Muscle of arm (tissue), 12 donors: ENCODE measurements around the gene SEC14L1. TPM values are rescaled to one million over a fixed set of nuclear protein-coding genes. Genes with fewer than 3 reads are reported as not detected.
A peak's percentile ranks its signal among the peaks of the same experiment; 100 is the strongest.

Experiments
- DNase-seq: peaks from one replicate; pipeline ENCODE4 v3.0.0-alpha.2; 2013
- polyA plus RNA-seq, 12 donors: library from polyadenylated mRNA; unstranded; fragments of 120-200 nt; gene quantifications; one replicate each; pipeline ENCODE4 v1.2.1, GENCODE V29; 2013; ENCODE audit not compliant: insufficient read length in 12 of 12

The SEC14L1 gene
- polyA plus RNA-seq, 12 donors: 69.6 to 104 (median 85.4) TPM; not detected in 1

GRCh38 chr17:77188084-77189066 lies 47.6 kb downstream of the SEC14L1 start:
- DNase-seq: no peak

GRCh38 chr17:77189148-77189547 lies 48.4 kb downstream of the SEC14L1 start:
- no peak for DNase-seq

GRCh38 chr17:77190576-77190975 lies 49.8 kb downstream of the SEC14L1 start:
- no peak for DNase-seq

GRCh38 chr17:77191244-77191643 lies 50.5 kb downstream of the SEC14L1 start:
- DNase-seq: no peak

GRCh38 chr17:77193653-77194052 lies 52.9 kb downstream of the SEC14L1 start:
- no peak for DNase-seq

GRCh38 chr17:77194179-77194578 lies 53.4 kb downstream of the SEC14L1 start:
- no peak for DNase-seq

- DNase-seq: no peak
These were observed 55.5 kb downstream of the SEC14L1 start for GRCh38 chr17:77196251-77196650.

- no peak for DNase-seq
These were observed 56.3 kb downstream of the SEC14L1 start for GRCh38 chr17:77197115-77197514.

- DNase-seq: no peak
These were observed 59.9 kb downstream of the SEC14L1 start for GRCh38 chr17:77200711-77201110.

- DNase-seq: no peak
These were observed 62.7 kb downstream of the SEC14L1 start for GRCh38 chr17:77203436-77203835.

- DNase-seq: no peak
These were observed 63.1 kb downstream of the SEC14L1 start for GRCh38 chr17:77203846-77204245.

GRCh38 chr17:77204536-77204935 lies 63.8 kb downstream of the SEC14L1 start:
- DNase-seq: no peak

- no peak for DNase-seq
These were observed 64.8 kb downstream of the SEC14L1 start for GRCh38 chr17:77205396-77206125.

- no peak for DNase-seq
These were observed 65.6 kb downstream of the SEC14L1 start for GRCh38 chr17:77206158-77206956.

GRCh38 chr17:77207689-77208216 lies 67.0 kb downstream of the SEC14L1 start:
- no peak for DNase-seq

GRCh38 chr17:77208217-77208808 lies 67.5 kb downstream of the SEC14L1 start:
- peak; percentile 48 for DNase-seq

GRCh38 chr17:77208856-77209255 lies 68.1 kb downstream of the SEC14L1 start:
- no peak for DNase-seq

- DNase-seq: no peak
These were observed 68.6 kb downstream of the SEC14L1 start for GRCh38 chr17:77209330-77209748.

- DNase-seq: no peak
These were observed 69.6 kb downstream of the SEC14L1 start for GRCh38 chr17:77210331-77210730.

GRCh38 chr17:77210946-77211541 lies 70.3 kb downstream of the SEC14L1 start:
- DNase-seq: no peak

GRCh38 chr17:77211681-77212080 lies 70.9 kb downstream of the SEC14L1 start:
- no peak for DNase-seq
